B cell (primary cell): ENCODE measurements around the gene PDE4B. TPM values are rescaled to one million over a fixed set of nuclear protein-coding genes. Genes with fewer than 3 reads are reported as not detected.

Source experiments
- ATAC-seq: fragments of 200-7000 bp; cut with Tn5 transposase; one replicate; pipeline ENCODE4 v1.10.0; 2021; ENCODE audit warnings: low read depth, mild to moderate bottlenecking, moderate number of reproducible peaks, moderate library complexity
- CTCF ChIA-PET: fragments of 350-600 bp; sonication (Branson Sonifier 250); formaldehyde crosslinking; loops from one replicate; lab custom pipeline; 2021; ENCODE audit warnings: antibody characterized with exemption, inconsistent platforms; lab: Charles Lee
- POLR2A ChIA-PET: fragments of 350-600 bp; sonication (Branson Sonifier 250); formaldehyde crosslinking; loops from one replicate; lab custom pipeline; 2021; ENCODE audit warnings: antibody characterized with exemption; lab: Charles Lee
- DNase-seq: peaks from one replicate; pipeline ENCODE4 v3.0.0; 2013
- H2AFZ ChIP-seq: 2 replicates; pipeline ENCODE4 v1.6.1; 2012; ENCODE audit warnings: mild to moderate bottlenecking, low read depth, low read length; ENCODE audit not compliant: insufficient read depth, poor library complexity, severe bottlenecking
- H3K27ac ChIP-seq, 2 donors: 1 replicate in 1 of 2; 2 replicates in 1 of 2; pipeline ENCODE4 v1.5.1; 2012 to 2013; ENCODE audit warnings: low read length in 2 of 2, mild to moderate bottlenecking in 2 of 2, moderate library complexity in 1 of 2
- H3K27me3 ChIP-seq, 4 experiments: fragments of 200-600 bp in 1 of 4; sonication (generic) in 1 of 4; replicated peaks in 1 of 4; 1 replicate in 2 of 4; 2 replicates in 2 of 4; pipeline versions ENCODE4 v1.6.1 to v1.7.0; 2013 to 2016; ENCODE audit warnings: low read length in 3 of 4, mild to moderate bottlenecking in 2 of 4, mixed read lengths in 1 of 4, moderate library complexity in 1 of 4; ENCODE audit not compliant: insufficient read depth in 4 of 4, control insufficient read depth in 3 of 4; ENCODE audit errors: control extremely low read depth in 1 of 4
- H3K36me3 ChIP-seq, 2 experiments: replicated peaks in 1 of 2; 1 replicate in 1 of 2; 2 replicates in 1 of 2; pipeline versions ENCODE4 v1.6.1 to v1.7.1; 2013; ENCODE audit warnings: low read length in 1 of 2; ENCODE audit not compliant: insufficient read depth in 2 of 2, control insufficient read depth in 1 of 2; ENCODE audit errors: control extremely low read depth in 1 of 2, extremely low read depth in 1 of 2
- H3K4me1 ChIP-seq, 2 donors: fragments of 200-600 bp in 1 of 2; sonication (generic) in 1 of 2; 1 replicate in 1 of 2; 2 replicates in 1 of 2; pipeline versions ENCODE4 v1.5.1 to v1.6.1; 2013 to 2017; ENCODE audit warnings: low read length in 2 of 2; ENCODE audit not compliant: control insufficient read depth in 2 of 2, insufficient read depth in 2 of 2
- H3K4me2 ChIP-seq: replicated peaks from 2 replicates; pipeline ENCODE3; 2012; ENCODE audit warnings: mild to moderate bottlenecking, low read depth, low read length; ENCODE audit not compliant: poor library complexity, severe bottlenecking
- H3K4me3 ChIP-seq, 5 experiments: fragments of 200-600 bp in 1 of 5; sonication (generic) in 1 of 5; 1 replicate in 3 of 5; 2 replicates in 2 of 5; pipeline versions ENCODE4 v1.5.1 to v1.7.0; 2011 to 2016; ENCODE audit warnings: low read length in 4 of 5, mild to moderate bottlenecking in 4 of 5, low read depth in 2 of 5, control low read depth in 1 of 5, moderate library complexity in 1 of 5; ENCODE audit not compliant: insufficient read depth in 1 of 5; ENCODE audit errors: control extremely low read depth in 1 of 5, extremely low read depth in 1 of 5
- H3K79me2 ChIP-seq: fragments of 200-600 bp; sonication (generic); one replicate; pipeline ENCODE4 v1.6.0; 2016; ENCODE audit warnings: low read length; ENCODE audit not compliant: control insufficient read depth, insufficient read depth
- H3K9ac ChIP-seq: fragments of 200-600 bp; sonication (generic); 2 replicates; pipeline ENCODE4 v1.6.1; 2017; ENCODE audit warnings: mild to moderate bottlenecking, low read length, moderate library complexity
- H3K9me3 ChIP-seq, 3 donors: one replicate each; pipeline versions ENCODE4 v1.6.1 to v1.7.1; 2013; ENCODE audit warnings: low read length in 2 of 3; ENCODE audit not compliant: control insufficient read depth in 2 of 3, insufficient read depth in 1 of 3; ENCODE audit errors: control extremely low read depth in 1 of 3
- H4K20me1 ChIP-seq: 2 replicates; pipeline ENCODE4 v1.6.0; 2012; ENCODE audit warnings: mild to moderate bottlenecking, low read length; ENCODE audit not compliant: insufficient read depth, control insufficient read depth, poor library complexity, severe bottlenecking
- H3K27ac Mint-ChIP-seq: one replicate; pipeline ENCODE4 v1.8.0; 2021; ENCODE audit warnings: mixed read lengths
- H3K27me3 Mint-ChIP-seq: one replicate; pipeline ENCODE4 v1.8.0; 2021; ENCODE audit warnings: mixed read lengths
- H3K4me1 Mint-ChIP-seq: one replicate; pipeline ENCODE4 v1.8.0; 2021; ENCODE audit warnings: mixed read lengths
- H3K4me3 Mint-ChIP-seq: one replicate; pipeline ENCODE4 v1.8.0; 2021; ENCODE audit warnings: mixed read lengths
- H3K9me3 Mint-ChIP-seq: one replicate; pipeline ENCODE4 v1.8.0; 2022; ENCODE audit warnings: mixed read lengths; ENCODE audit not compliant: insufficient read depth
- EZH2 ChIP-seq: IDR thresholded peaks from 2 replicates; pipeline ENCODE4 v1.6.1; 2012; ENCODE audit warnings: borderline replicate concordance, low read depth, mild to moderate bottlenecking, moderate library complexity, low read length; ENCODE audit not compliant: insufficient read depth, poor library complexity, severe bottlenecking
- WGBS: methylation state at CpG from one replicate; pipeline ENCODE4 v1.1.5; 2013; ENCODE audit warnings: missing lambda C conversion rate; ENCODE audit not compliant: insufficient coverage; 5-methylcytosine and 5-hydroxymethylcytosine counted together
- intact Hi-C: fragments of 100-400 bp; cut with micrococcal nuclease; formaldehyde crosslinking; loops from one replicate; pipeline ENCODE4 v1.10.0; 2022
- polyA plus RNA-seq: library from polyadenylated mRNA; depleted of rRNA; stranded (reverse); fragments of >200 nt; gene quantifications from 2 replicates; pipeline ENCODE4 v1.2.3, GENCODE V29; 2012
- total RNA-seq, 2 donors: library from RNA; stranded (reverse); fragments of 120-200 nt in 1 of 2; gene quantifications; 1 replicate in 1 of 2; 2 replicates in 1 of 2; pipeline versions ENCODE4 v1.2.3 to v1.2.4, GENCODE V29; 2013 to 2022
- TF ChIP-seq, protein P1 (sequence below): fragments of 200-600 bp; IDR thresholded peaks from one replicate; pipeline ENCODE4 v1.8.0; 2022; ENCODE audit warnings: antibody characterized with exemption, mild to moderate bottlenecking

PDE4B gene
- total and polyA plus RNA-seq, 2 donors (not counting 1 experiment from before 2014, with no cell fraction given), result 63.7 to 242 TPM

DNA sequence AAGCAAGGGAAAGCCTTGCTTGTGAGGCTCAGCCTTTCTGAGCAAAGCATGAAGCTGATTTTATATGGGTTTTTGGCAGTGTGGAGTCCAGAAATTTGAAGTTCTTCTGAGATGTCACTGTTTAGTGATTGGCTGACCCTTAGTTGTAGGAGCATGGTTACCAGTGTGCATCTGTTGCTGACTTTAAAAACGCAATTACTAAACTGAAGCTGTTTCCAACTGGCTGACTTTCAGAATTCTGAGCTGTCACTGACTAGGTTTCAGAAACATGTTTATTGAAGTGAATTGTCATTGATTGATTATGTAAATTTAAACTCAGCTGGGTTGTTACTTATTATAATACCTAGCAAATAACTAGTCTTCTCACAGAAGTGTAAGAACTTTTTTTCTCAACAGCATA, 89.4 kb downstream of the PDE4B start:
- Histone ChIP-seq H3K4me3 (no peak overlapping the region), H3K4me1 (no peaks in the 10 kb centered on the region), H3K9me3 (peaks cover 0 to 3% (median 0%) of the 10 kb centered on the region in 3 donors), H4K20me1 (no peaks in the 10 kb centered on the region), H3K9ac (no peak overlapping the region), H3K27me3 (no peaks in the 10 kb centered on the region), H3K4me2 (no peak overlapping the region), H2AFZ (no peak overlapping the region), H3K36me3 (no peaks in the 10 kb centered on the region), H3K27ac (no peak overlapping the region), H3K79me2 (no peaks in the 10 kb centered on the region)
- WGBS, result no CpG with 5 or more reads among the region's 1 CpG
- ATAC-seq (no peak), DNase-seq (no peak)
- H3K27ac Mint-ChIP-seq, result no peak overlapping the region
- TF ChIP-seq, protein P1, sequence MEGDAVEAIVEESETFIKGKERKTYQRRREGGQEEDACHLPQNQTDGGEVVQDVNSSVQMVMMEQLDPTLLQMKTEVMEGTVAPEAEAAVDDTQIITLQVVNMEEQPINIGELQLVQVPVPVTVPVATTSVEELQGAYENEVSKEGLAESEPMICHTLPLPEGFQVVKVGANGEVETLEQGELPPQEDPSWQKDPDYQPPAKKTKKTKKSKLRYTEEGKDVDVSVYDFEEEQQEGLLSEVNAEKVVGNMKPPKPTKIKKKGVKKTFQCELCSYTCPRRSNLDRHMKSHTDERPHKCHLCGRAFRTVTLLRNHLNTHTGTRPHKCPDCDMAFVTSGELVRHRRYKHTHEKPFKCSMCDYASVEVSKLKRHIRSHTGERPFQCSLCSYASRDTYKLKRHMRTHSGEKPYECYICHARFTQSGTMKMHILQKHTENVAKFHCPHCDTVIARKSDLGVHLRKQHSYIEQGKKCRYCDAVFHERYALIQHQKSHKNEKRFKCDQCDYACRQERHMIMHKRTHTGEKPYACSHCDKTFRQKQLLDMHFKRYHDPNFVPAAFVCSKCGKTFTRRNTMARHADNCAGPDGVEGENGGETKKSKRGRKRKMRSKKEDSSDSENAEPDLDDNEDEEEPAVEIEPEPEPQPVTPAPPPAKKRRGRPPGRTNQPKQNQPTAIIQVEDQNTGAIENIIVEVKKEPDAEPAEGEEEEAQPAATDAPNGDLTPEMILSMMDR, result no peak
- TF ChIP-seq EZH2, result no peak
- H3K4me3 Mint-ChIP-seq, result no peak overlapping the region
- ChIA-PET CTCF (no interaction called here), POLR2A (no interaction called here)
- intact Hi-C loops, result no loop called here
- H3K27me3 Mint-ChIP-seq, result no peaks in the 10 kb centered on the region
- peaks cover 5% of the 10 kb centered on the region for H3K9me3 Mint-ChIP-seq
- H3K4me1 Mint-ChIP-seq, result no peaks in the 10 kb centered on the region

DNA sequence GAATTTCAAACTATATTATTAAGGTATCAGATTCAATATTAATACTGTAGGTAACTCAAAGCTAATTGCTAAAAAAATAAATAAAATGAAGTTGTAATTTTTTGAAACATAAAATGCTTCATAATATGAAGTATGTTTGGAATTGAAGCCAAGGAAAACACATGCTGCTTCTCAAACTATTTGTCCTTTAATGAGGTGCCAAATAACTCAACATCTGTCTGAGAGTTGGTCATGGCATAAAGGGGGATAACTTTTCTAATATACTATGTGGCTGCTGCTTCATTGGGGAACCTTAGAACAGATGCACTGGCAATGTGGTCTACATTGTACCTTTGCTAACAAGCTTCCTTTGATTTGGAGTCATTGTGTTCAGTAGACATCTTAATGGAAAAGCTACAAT, 96.7 kb downstream of the PDE4B start:
- H3K9me3 Mint-ChIP-seq, result peaks cover 9% of the 10 kb centered on the region

More for the DNA sequence above, 96.7 kb downstream of the PDE4B start:
- Histone ChIP-seq H3K4me1 (no peaks in the 10 kb centered on the region), H3K9ac (no peak overlapping the region), H3K36me3 (no peaks in the 10 kb centered on the region), H4K20me1 (no peaks in the 10 kb centered on the region), H3K4me3 (no peak overlapping the region), H3K4me2 (no peak overlapping the region), H3K9me3 (no peaks in the 10 kb centered on the region), H3K79me2 (no peaks in the 10 kb centered on the region), H3K27ac (no peak overlapping the region), H3K27me3 (no peaks in the 10 kb centered on the region), H2AFZ (no peak overlapping the region)
- ChIA-PET POLR2A (no interaction called here), CTCF (no interaction called here)
- no peak for TF ChIP-seq EZH2
- H3K27ac Mint-ChIP-seq, result no peak overlapping the region
- H3K27me3 Mint-ChIP-seq, result peaks cover 6% of the 10 kb centered on the region
- DNase-seq (no peak), ATAC-seq (no peak)
- intact Hi-C loops, result no loop called here
- H3K4me3 Mint-ChIP-seq, result no peak overlapping the region
- H3K4me1 Mint-ChIP-seq, result no peaks in the 10 kb centered on the region
